Small intestine (tissue), 7 donors: ENCODE results near the gene NEK5. TPM values are rescaled to one million over a fixed set of nuclear protein-coding genes. Genes with fewer than 3 reads are reported as not detected.
"Not testable (repeated sequence)": the region's sequence is repeated elsewhere in the genome, so short reads cannot be mapped to it uniquely, and the experiment has no call there.

Experiments used
- DNase-seq, 2 donors: peaks; one replicate each; pipeline versions ENCODE4 v3.0.0 to v3.0.0-alpha.2; 2013
- FAIRE-seq: peaks from 2 replicates; lab custom pipeline; 2012; peaks lifted over from hg19 to GRCh38; lab: Jason Lieb, UNC
- H3K27ac ChIP-seq, 3 donors: one replicate each; pipeline ENCODE4 v1.5.1; 2013; ENCODE audit warnings: low read length in 2 of 3, mild to moderate bottlenecking in 2 of 3, control low read depth in 1 of 3, inconsistent platforms in 1 of 3, low read depth in 1 of 3, moderate library complexity in 1 of 3
- H3K27me3 ChIP-seq, 3 donors: one replicate each; pipeline ENCODE4 v1.6.1; 2013; ENCODE audit warnings: low read length in 3 of 3, inconsistent platforms in 1 of 3; ENCODE audit not compliant: control insufficient read depth in 3 of 3, insufficient read depth in 3 of 3
- H3K36me3 ChIP-seq, 3 donors: one replicate each; pipeline ENCODE4 v1.6.1; 2013; ENCODE audit warnings: low read length in 3 of 3, inconsistent platforms in 1 of 3, low read depth in 1 of 3, mild to moderate bottlenecking in 1 of 3, moderate library complexity in 1 of 3; ENCODE audit not compliant: control insufficient read depth in 3 of 3, insufficient read depth in 2 of 3
- H3K4me1 ChIP-seq, 3 donors: one replicate each; pipeline ENCODE4 v1.6.1; 2013; ENCODE audit warnings: low read length in 2 of 3, inconsistent platforms in 1 of 3, low read depth in 1 of 3, mild to moderate bottlenecking in 1 of 3, moderate library complexity in 1 of 3; ENCODE audit not compliant: control insufficient read depth in 3 of 3, insufficient read depth in 2 of 3
- H3K4me3 ChIP-seq, 3 donors: one replicate each; pipeline ENCODE4 v1.5.1; 2013; ENCODE audit warnings: low read length in 3 of 3, control low read depth in 1 of 3, inconsistent platforms in 1 of 3, low read depth in 1 of 3, mild to moderate bottlenecking in 1 of 3, moderate library complexity in 1 of 3
- H3K9me3 ChIP-seq, 2 donors: one replicate each; pipeline ENCODE4 v1.6.1; 2013; ENCODE audit warnings: low read depth in 1 of 2, low read length in 1 of 2; ENCODE audit not compliant: control insufficient read depth in 2 of 2, insufficient read depth in 1 of 2
- WGBS, 3 donors: extraction: QIAGEN DNeasy Blood & Tissue Kit; methylation state at CpG; one replicate each; pipeline ENCODE4 v1.1.7; 2013; 5-methylcytosine and 5-hydroxymethylcytosine counted together
- polyA plus RNA-seq, 4 donors: library from polyadenylated mRNA; stranded (reverse) in 3 of 4; unstranded in 1 of 4; fragments of 200-250 nt in 3 of 4; fragments of 120-200 nt in 1 of 4; gene quantifications; one replicate each; pipeline versions ENCODE4 v1.2.1 to v1.2.3, GENCODE V29; 2013
- donor health status: healthy with polysubstance abuse.
- donor health status: control.
- donor health status: control.
- donor health status: Bipolar disorder and iron deficiency.
- donor health status: healthy.

NEK5 gene
- polyA plus RNA-seq, 4 donors = 0.19 to 1.4 TPM; not detected in 2

DNA sequence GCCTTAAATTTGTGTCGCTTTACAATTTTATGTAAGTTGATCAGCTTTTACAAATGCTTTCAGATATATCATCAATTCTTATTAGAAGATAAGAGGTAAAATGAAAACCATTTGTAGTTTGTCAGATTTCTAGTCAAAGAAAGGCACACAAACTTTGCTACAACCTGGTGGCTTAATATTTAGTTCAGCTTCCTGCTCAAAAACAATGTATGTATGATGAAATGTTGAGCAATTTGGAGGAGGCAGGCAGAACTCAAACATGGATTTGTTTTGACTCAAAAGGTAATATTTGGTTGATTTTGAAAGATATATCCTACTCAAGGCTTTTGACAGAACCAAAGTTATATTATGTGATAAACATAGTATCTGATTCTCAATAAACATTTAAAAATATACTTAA is 24.2 kb downstream of the NEK5 start:
- Histone ChIP-seq H3K9me3 (no peaks in the 10 kb centered on the region), H3K4me3 (no peak overlapping the region), H3K36me3 (no peaks in the 10 kb centered on the region), H3K27ac (no peak overlapping the region), H3K4me1 (peaks cover 0 to 4% (median 0%) of the 10 kb centered on the region in 3 donors), H3K27me3 (no peaks in the 10 kb centered on the region)
- WGBS, 3 donors = 91 to 96% (median 96%) methylated on average over 1 of the region's 1 CpG
- FAIRE-seq (no peak), DNase-seq (no peak)

DNA sequence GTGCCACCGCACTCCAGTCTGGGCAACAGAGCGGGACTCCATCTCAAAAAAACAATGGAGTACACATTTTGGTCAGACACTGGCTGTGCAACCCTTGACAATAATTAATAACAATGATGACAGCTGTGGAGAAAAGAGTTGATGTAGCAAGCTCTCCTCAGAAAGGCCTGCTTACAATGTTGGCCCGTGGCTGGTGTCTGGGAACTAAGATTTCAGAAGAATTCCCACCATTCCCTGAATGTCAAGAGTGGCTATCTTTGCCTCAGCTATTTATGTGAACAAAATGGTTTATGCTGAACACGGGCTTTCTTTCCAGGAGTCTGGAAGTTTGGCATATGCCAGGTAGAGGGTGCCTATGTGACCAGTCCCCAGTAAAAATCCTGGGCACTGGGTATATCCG is 25.5 kb downstream of the NEK5 start:
- no peak for FAIRE-seq
- no peak for DNase-seq
- Histone ChIP-seq H3K27me3 (no peaks in the 10 kb centered on the region), H3K36me3 (no peaks in the 10 kb centered on the region), H3K27ac (no peak overlapping the region), H3K4me1 (no peaks in the 10 kb centered on the region), H3K9me3 (no peaks in the 10 kb centered on the region), H3K4me3 (no peak overlapping the region)
- 87 to 90% (median 87%) methylated on average over 5 of the region's 5 CpGs for WGBS, 3 donors

DNA sequence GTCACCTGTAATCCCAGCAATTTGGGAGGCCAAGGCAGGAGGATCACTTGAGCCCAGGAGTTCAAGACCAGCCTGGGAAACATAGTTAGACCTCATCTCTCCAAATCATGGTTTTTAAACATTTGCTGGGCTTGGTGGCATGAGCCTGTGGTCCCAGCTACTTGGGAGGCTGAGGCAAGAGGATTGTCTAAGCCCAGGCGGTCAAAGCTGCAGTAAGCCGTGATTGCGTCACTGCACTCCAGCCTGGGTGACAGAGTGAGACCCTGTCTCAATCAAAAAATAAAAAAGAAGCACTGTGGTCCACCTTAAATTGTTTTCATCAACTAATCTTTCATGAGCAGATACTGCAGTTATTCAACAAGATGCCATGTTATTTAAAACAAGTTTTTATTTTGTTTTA is 26.4 kb downstream of the NEK5 start:
- H3K27me3 ChIP-seq, DNase-seq, H3K4me1 ChIP-seq, H3K9me3 ChIP-seq, H3K36me3 ChIP-seq, H3K27ac ChIP-seq, H3K4me3 ChIP-seq, FAIRE-seq: not testable (repeated sequence)
- 93 to 97% (median 95%) methylated on average over 3 of the region's 3 CpGs for WGBS, 3 donors

DNA sequence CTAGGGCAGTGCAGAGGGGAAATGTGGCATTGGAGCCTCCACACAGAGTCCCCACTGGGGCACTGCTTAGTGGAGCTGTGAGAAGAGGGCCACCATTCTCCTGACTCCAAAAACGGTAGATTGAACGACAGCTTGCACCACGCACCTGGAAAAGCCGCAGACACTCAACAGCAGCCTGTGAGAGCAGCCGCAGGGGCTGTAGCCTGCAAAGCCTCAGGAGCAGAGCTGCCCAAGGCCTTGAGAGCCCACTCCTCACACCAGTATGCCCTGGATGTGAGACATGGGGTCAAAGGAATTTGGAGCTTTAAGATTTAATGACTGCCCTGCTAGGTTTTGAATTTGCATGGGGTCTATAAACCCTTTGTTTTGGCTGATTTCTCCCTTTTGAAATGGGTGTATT is 31.7 kb downstream of the NEK5 start:
- Histone ChIP-seq H3K9me3 (peaks cover 0 to 3% of the 10 kb centered on the region in 2 donors), H3K36me3 (no peaks in the 10 kb centered on the region), H3K27ac (no peak overlapping the region), H3K4me1 (no peaks in the 10 kb centered on the region), H3K27me3 (no peaks in the 10 kb centered on the region), H3K4me3 (no peak overlapping the region)
- FAIRE-seq (no peak), DNase-seq (no peak)
- WGBS, 3 donors = 89 to 95% (median 91%) methylated on average over 5 of the region's 5 CpGs

DNA sequence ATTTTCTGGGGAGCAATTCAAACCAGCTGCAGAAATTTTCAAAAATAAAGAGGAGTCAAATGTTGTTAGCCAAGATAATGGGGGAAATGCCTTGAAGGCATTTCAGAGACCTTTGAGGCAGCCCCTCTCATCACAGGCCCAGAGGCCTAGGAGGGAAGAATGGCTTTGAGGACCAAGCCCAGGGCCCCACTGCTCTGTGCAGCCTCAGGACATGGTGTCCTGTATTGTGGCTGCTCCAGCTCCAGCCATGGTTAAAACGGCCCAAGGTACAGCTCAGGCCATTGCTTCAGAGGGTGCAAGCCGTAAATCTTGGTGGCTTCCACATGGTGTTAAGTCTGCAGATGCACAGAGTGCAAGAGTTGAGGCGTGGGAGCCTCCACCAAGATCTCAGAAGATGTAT is 32.1 kb downstream of the NEK5 start:
- Histone ChIP-seq H3K27ac (no peak overlapping the region), H3K36me3 (no peaks in the 10 kb centered on the region), H3K4me3 (no peak overlapping the region), H3K27me3 (no peaks in the 10 kb centered on the region), H3K9me3 (peaks cover 0 to 3% of the 10 kb centered on the region in 2 donors), H3K4me1 (no peaks in the 10 kb centered on the region)
- DNase-seq = no peak
- no peak for FAIRE-seq
- WGBS, 3 donors = 83 to 86% (median 84%) methylated on average over 3 of the region's 3 CpGs

DNA sequence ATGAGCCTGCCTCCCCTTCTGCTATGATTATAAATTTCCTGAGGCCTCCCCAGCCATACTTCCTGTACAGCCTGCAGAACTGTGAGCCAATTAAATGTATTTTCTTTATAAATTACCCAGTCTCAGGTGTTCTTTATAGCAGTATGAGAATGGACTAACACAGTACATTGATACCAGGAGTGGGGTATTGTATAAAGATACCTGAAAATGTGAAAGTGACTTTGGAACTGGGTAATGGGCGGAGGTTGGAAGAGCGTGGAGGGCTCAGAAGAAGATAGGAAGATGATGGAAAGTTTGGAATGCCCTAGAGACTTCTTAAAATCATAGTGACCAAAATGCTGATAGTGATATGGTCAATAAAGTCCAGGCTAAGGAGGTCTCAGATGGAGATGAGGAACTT is 32.8 kb downstream of the NEK5 start:
- peaks cover 0 to 3% of the 10 kb centered on the region in 2 donors for H3K9me3 ChIP-seq
- H3K27ac ChIP-seq = no peak overlapping the region
- DNase-seq (no peak), FAIRE-seq (no peak)
- H3K4me3 ChIP-seq = no peak overlapping the region
- WGBS, 3 donors = 91 to 94% (median 93%) methylated on average over 2 of the region's 2 CpGs
- H3K4me1 ChIP-seq = no peaks in the 10 kb centered on the region
- no peaks in the 10 kb centered on the region for H3K36me3 ChIP-seq
- no peaks in the 10 kb centered on the region for H3K27me3 ChIP-seq

DNA sequence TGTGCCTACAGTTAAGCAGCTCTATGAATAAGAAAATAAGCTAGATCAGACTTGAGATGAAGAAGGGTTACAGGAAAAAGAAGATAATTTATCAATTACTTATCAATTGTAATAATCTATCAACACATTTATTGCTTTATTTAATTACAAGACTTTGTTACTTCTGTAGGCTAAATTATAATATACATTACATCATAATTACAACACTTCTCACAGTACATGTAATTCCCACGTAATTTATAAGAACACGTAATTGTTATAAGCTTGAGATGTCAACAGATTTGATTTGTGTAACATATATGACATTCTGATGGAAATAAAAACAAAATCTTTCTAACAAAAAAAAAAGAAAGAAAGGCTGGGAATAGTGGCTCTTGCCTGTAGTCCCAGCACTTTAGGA is 36.8 kb downstream of the NEK5 start:
- WGBS, 3 donors = 89 to 90% (median 89%) methylated on average over 2 of the region's 2 CpGs
- no peak overlapping the region for H3K27ac ChIP-seq
- no peak for DNase-seq
- H3K27me3 ChIP-seq = no peaks in the 10 kb centered on the region
- FAIRE-seq = no peak
- no peak overlapping the region for H3K4me3 ChIP-seq
- H3K36me3 ChIP-seq = no peaks in the 10 kb centered on the region
- peaks cover 0 to 2% of the 10 kb centered on the region in 2 donors for H3K9me3 ChIP-seq
- H3K4me1 ChIP-seq = no peaks in the 10 kb centered on the region

DNA sequence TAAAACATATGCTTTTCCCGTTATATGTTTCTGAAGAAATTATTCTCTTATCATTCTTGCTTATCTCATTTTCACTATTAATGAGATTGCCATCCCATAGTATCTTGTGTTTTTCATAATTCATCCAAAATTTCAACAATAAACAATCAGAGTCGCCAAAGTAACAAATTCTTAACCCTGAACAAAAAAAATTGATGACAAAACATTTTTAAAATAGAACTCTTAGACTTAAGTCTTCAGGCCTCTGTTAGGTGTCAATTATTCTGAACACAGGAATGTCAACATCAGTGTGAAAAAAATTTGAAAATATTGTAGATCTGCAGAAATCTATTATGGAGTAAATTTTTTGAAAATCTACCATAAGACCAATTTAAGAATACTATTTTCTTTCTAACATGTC is 37.4 kb downstream of the NEK5 start:
- Histone ChIP-seq H3K9me3 (no peaks in the 10 kb centered on the region), H3K4me3 (no peak overlapping the region), H3K36me3 (no peaks in the 10 kb centered on the region), H3K4me1 (no peaks in the 10 kb centered on the region), H3K27me3 (no peaks in the 10 kb centered on the region), H3K27ac (no peak overlapping the region)
- no peak for FAIRE-seq
- WGBS, 3 donors = 44 to 69% (median 55%) methylated on average over 2 of the region's 2 CpGs
- DNase-seq = no peak

DNA sequence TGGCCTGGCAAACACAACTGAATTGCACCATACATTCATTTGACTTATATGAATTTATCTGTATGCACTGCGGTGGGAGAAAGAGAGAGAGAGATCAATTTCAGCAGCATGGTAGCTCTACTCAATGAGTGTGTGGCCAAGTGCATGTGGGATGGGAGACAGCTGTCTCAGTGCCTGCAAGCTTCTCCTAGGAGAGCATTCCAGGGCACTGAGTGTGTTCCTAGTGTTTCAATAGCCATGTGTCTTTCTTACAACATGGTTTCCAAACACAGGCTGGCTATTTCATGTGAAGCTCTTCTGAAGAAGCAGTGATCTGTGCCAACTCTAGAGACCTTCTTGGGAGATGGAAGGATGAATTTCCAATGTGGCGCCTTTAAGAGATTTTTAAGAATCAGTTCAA is 43.5 kb downstream of the NEK5 start:
- H3K9me3 ChIP-seq = no peaks in the 10 kb centered on the region
- no peaks in the 10 kb centered on the region for H3K36me3 ChIP-seq
- WGBS, 3 donors = 81 to 97% (median 83%) methylated on average over 2 of the region's 2 CpGs
- H3K4me1 ChIP-seq = no peaks in the 10 kb centered on the region
- DNase-seq (no peak), FAIRE-seq (no peak)
- H3K27me3 ChIP-seq = no peaks in the 10 kb centered on the region
- H3K27ac ChIP-seq = no peak overlapping the region
- no peak overlapping the region for H3K4me3 ChIP-seq
